ENCODE results near the gene C2orf68.

The C2orf68 gene

GRCh38 chr2:85558160-85558559 is 53.7 kb downstream of the C2orf68 start:
- no peak overlapping the region for H3K4me3 ChIP-seq (ENCODE audit: low read length)
- no peaks in the 10 kb centered on the region for H3K9me2 ChIP-seq (replicated peaks; ENCODE audit: insufficient read depth, low read length)
- TF ChIP-seq CTCF (IDR thresholded peaks at IDR 0.05; ENCODE audit: low read length), result no peak
- no peak for TF ChIP-seq EZH2phosphoT487 (IDR thresholded peaks at IDR 0.05; ENCODE audit: low read length)
- TF ChIP-seq EZH2 (optimal IDR thresholded peaks at IDR 0.05; ENCODE audit: low read depth, low read length), result no peak
- H3K27me3 ChIP-seq (replicated peaks; ENCODE audit: insufficient read depth, low read length), result no peaks in the 10 kb centered on the region
- H3K4me1 ChIP-seq (ENCODE audit: low read length), result no peaks in the 10 kb centered on the region
- H3K79me2 ChIP-seq (ENCODE audit: low read length), result peaks cover 28% of the 10 kb centered on the region
- no peaks in the 10 kb centered on the region for H4K20me1 ChIP-seq (ENCODE audit: insufficient read depth, low read length)
- no peak overlapping the region for H3K4me2 ChIP-seq (ENCODE audit: low read depth, low read length)
- H3K27ac ChIP-seq (ENCODE audit: low read length), result no peak overlapping the region
- 0 out of 2 replicates have a peak, but pooled peaks cover 3% of the 10 kb centered on the region for H3K36me3 ChIP-seq (replicated peaks; ENCODE audit: insufficient read depth, low read length)
- H3K9ac ChIP-seq (ENCODE audit: low read length), result no peak overlapping the region
- no peak for DNase-seq
- H2AFZ ChIP-seq (ENCODE audit: low read length), result no peak overlapping the region
- no peaks in the 10 kb centered on the region for H3K9me3 ChIP-seq (replicated peaks; ENCODE audit: insufficient read depth, low read length)
- H3F3A ChIP-seq (ENCODE audit: insufficient read depth, low read length), result no peaks in the 10 kb centered on the region

- Histone ChIP-seq H3K9me2 (replicated peaks; ENCODE audit: insufficient read depth, low read length) (no peaks in the 10 kb centered on the region), H2AFZ (ENCODE audit: low read length) (no peak overlapping the region), H3K79me2 (ENCODE audit: low read length) (peaks cover 28% of the 10 kb centered on the region), H3K4me2 (ENCODE audit: low read depth, low read length) (no peak overlapping the region), H3K36me3 (replicated peaks; ENCODE audit: insufficient read depth, low read length) (0 out of 2 replicates have a peak, but pooled peaks cover 3% of the 10 kb centered on the region), H3K4me3 (ENCODE audit: low read length) (no peak overlapping the region), H3K27me3 (replicated peaks; ENCODE audit: insufficient read depth, low read length) (no peaks in the 10 kb centered on the region), H4K20me1 (ENCODE audit: insufficient read depth, low read length) (no peaks in the 10 kb centered on the region), H3K9me3 (replicated peaks; ENCODE audit: insufficient read depth, low read length) (no peaks in the 10 kb centered on the region), H3K4me1 (ENCODE audit: low read length) (no peaks in the 10 kb centered on the region), H3K27ac (ENCODE audit: low read length) (no peak overlapping the region), H3K9ac (ENCODE audit: low read length) (no peak overlapping the region), H3F3A (ENCODE audit: insufficient read depth, low read length) (no peaks in the 10 kb centered on the region)
- no peak for DNase-seq
- TF ChIP-seq EZH2phosphoT487 (IDR thresholded peaks at IDR 0.05; ENCODE audit: low read length) (no peak), EZH2 (optimal IDR thresholded peaks at IDR 0.05; ENCODE audit: low read depth, low read length) (no peak), CTCF (IDR thresholded peaks at IDR 0.05; ENCODE audit: low read length) (no peak)
Observed at GRCh38 chr2:85557130-85557529, 54.7 kb downstream of the C2orf68 start.

All from MM.1S (cell line).